ENCODE results near the gene LUC7L3.

Gene LUC7L3

DNA sequence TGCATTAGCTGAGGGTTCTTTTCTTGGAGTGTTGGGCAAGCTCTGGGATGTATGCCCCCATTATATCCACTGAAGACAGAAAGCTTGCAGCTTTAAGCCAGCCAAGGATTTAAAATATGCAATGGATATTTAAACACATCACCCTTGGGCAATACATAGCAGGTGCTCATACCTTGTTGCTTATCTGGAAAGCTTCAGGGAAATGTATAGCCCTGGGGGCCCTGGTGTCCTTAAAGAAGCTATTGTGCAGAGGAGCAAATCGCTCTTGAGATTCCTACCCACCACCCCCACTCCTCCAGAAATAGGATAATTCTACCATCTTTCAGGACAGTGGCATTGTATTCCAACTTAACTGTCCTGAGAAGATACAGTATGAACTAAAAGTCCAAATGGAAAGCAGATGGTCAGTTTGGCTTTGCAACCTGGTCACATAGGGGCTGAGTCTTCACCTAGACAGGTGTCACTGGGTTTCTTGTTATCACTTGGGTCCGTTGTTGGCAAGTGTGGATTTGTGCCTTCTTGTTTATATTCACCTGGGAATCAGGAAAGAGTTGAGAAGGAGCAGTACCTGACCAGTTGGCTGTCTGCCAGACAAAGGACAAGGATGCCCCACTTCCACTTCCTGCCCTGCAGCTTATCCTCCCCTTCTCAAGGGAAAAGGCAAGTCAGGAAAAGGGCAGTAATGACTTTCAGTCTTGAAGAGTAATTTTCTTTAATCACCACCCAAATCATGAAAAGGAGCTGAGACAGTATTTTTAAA lies 44.5 kb downstream of the LUC7L3 start:
- no peak for TF ChIP-seq CTCF (IDR thresholded peaks at IDR 0.05; ENCODE audit: low read depth, low read length)
- DNase-seq (ENCODE audit: low read depth in 2 of 2), result no peak
- no peak overlapping the region for H3K4me3 ChIP-seq (replicated peaks in 1 of 2; ENCODE audit: low read depth in 2 of 2, low read length in 2 of 2)

GRCh38 chr17:50764734-50765149 lies 45.3 kb downstream of the LUC7L3 start:
- H3K4me3 ChIP-seq (replicated peaks in 1 of 2; ENCODE audit: low read depth in 2 of 2, low read length in 2 of 2), result no peak overlapping the region
- TF ChIP-seq CTCF (IDR thresholded peaks at IDR 0.05; ENCODE audit: low read depth, low read length), result no peak
- DNase-seq (ENCODE audit: low read depth in 2 of 2), result no peak

GRCh38 chr17:50765454-50766221 lies 46.2 kb downstream of the LUC7L3 start:
- H3K4me3 ChIP-seq (replicated peaks in 1 of 2; ENCODE audit: low read depth in 2 of 2, low read length in 2 of 2), result no peak overlapping the region
- no peak for DNase-seq (ENCODE audit: low read depth in 2 of 2)
- TF ChIP-seq CTCF (IDR thresholded peaks at IDR 0.05; ENCODE audit: low read depth, low read length), result no peak

- H3K4me3 ChIP-seq (replicated peaks in 1 of 2; ENCODE audit: low read depth in 2 of 2, low read length in 2 of 2), result no peak overlapping the region
- no peak for DNase-seq (ENCODE audit: low read depth in 2 of 2)
- TF ChIP-seq CTCF (IDR thresholded peaks at IDR 0.05; ENCODE audit: low read depth, low read length), result no peak
Measured at GRCh38 chr17:50766222-50767023, 47.0 kb downstream of the LUC7L3 start.

- no peak overlapping the region for H3K4me3 ChIP-seq (replicated peaks in 1 of 2; ENCODE audit: low read depth in 2 of 2, low read length in 2 of 2)
- TF ChIP-seq CTCF (IDR thresholded peaks at IDR 0.05; ENCODE audit: low read depth, low read length), result no peak
- DNase-seq (ENCODE audit: low read depth in 2 of 2), result no peak
Measured at GRCh38 chr17:50767030-50767429, 47.6 kb downstream of the LUC7L3 start.

DNA sequence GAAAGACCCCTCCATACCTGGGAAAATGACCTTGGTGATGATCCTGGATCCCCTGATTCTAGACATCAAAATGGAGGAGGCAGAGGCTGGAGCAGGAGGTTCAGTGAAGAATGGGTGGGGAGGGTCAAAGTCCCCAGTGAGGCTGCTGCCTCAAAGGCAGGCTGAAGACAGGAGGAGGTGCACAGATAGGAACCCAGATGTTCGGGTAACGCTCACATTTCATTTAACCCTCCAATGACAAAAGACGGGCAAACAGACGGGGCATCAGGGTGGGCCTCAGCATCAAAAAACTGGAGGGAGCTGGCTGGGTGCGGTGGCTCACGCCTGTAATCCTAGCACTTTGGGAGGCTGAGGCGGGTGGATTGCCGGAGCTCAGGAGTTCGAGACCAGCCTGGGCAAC lies 48.0 kb downstream of the LUC7L3 start, which contains the start of gene ANKRD40CL:
ANKRD40CL (minus strand) TSS at position 73 of the 400 bp plus-strand sequence. CDS start 605 bp downstream, outside the sequence.
- DNase-seq (ENCODE audit: low read depth in 2 of 2), result no peak
- no peak for TF ChIP-seq CTCF (IDR thresholded peaks at IDR 0.05; ENCODE audit: low read depth, low read length)
- no peak within 1 kb of the TSS for H3K4me3 ChIP-seq (replicated peaks in 1 of 2; ENCODE audit: low read depth in 2 of 2, low read length in 2 of 2)

All from cardiac fibroblast (primary cell).